Measurements from ENCODE around the gene MAP3K5.

GRCh38 chr6:136721467-136721866 is 70.8 kb downstream of the MAP3K5 start:
- TF ChIP-seq TAF1 (IDR thresholded peaks at IDR 0.05; ENCODE audit: borderline replicate concordance, insufficient read depth, low read length) (no peak), REST (IDR thresholded peaks at IDR 0.05; ENCODE audit: insufficient read depth in 1 of 2, low read depth in 2 of 2, low read length in 2 of 2) (no peak), POLR2AphosphoS5 (IDR thresholded peaks at IDR 0.05; ENCODE audit: low read depth, low read length) (no peak), SIN3A (IDR thresholded peaks at IDR 0.05; ENCODE audit: borderline replicate concordance, insufficient read depth, low read length) (no peak)
